Glomerular visceral epithelial cell (primary cell): Measurements from ENCODE around the gene HP.
"Not testable (repeated sequence)": the region's sequence is repeated elsewhere in the genome, so short reads cannot be mapped to it uniquely, and the experiment has no call there.

ENCODE experiments used
- DNase-seq: peaks from one replicate; pipeline ENCODE4 v3.0.0-alpha.2; 2016; ENCODE audit errors: extremely low spot score

Gene HP

DNA sequence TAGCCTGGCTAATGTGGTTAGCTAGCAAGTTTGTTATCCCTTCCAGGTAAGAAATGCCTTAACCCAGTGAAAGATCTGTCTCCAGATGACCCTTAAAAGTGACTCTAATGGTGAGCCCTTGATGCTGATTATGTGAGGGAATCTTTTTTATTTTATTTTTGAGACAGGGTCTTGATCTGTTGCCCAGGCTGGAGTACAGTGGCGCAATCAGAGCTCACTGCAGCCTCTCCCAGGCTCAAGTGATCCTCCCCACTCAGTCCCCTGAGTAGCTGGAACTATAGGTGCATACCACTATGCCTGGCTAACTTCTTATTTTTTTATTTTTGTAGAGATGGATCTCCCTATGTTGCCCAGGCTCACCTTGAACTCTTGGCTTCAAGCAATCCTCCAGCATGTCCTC is 10.8 kb upstream of the HP start:
- DNase-seq = no peak

GRCh38 chr16:72044296-72044695 is 10.0 kb upstream of the HP start:
- DNase-seq = no peak

GRCh38 chr16:72044825-72045359 is 9.4 kb upstream of the HP start:
- DNase-seq = no peak

GRCh38 chr16:72049110-72049509 is 5.2 kb upstream of the HP start:
- no peak for DNase-seq

DNA sequence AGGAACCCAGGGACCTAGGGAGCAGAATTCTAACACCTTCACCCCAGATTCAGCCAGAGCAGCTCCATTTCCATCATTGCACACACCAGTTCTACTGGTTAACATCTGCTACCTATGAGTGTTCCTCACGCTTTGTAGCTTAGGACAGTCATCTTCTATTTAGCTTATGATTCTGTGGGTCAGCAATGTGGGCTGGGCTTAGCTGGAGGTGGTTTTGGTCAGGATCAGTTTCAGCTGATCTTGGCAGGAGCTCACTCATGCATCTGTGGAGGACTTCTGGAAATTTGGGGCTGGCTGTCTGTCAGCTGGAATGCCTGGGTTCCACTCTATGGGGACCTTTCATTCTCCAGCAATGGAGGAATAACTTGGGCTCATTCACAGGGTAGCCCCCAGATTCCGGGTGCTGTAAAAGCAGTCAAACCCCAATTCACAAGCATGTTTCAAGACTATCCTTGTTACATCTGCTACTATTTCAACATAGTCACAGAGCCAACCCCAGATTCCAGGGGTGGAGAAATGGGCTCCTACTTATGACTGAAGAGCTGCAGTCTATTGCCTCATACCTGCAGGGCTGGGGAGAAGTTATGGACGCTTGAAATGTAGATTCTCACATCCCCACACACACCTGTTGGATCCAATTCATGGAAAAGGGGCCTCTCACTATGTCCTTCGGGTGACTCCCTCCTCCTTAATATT is 3.4 kb upstream of the HP start:
- no peak for DNase-seq

DNA sequence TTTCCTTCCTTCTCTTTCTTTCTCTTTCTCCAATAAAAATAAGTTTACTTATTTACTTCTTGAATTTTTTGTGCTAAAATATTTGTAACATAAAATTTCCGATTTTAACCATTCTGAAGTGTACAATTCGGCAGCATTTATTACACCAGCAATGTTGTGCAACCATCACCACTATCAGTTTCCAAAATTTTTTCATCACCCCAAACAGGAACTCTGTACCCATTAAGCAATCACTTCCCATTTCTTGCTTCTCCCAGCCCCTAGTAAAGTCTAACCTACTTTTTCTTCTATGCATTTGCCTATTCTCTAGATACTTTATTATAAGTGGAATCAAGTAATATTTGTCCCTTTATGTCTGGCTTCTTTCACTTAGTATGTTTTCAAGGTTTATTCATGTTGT is 2.5 kb upstream of the HP start:
- no peak for DNase-seq

- DNase-seq = no peak
Measured at GRCh38 chr16:72055911-72056310, 1.6 kb downstream of the HP start.

DNA sequence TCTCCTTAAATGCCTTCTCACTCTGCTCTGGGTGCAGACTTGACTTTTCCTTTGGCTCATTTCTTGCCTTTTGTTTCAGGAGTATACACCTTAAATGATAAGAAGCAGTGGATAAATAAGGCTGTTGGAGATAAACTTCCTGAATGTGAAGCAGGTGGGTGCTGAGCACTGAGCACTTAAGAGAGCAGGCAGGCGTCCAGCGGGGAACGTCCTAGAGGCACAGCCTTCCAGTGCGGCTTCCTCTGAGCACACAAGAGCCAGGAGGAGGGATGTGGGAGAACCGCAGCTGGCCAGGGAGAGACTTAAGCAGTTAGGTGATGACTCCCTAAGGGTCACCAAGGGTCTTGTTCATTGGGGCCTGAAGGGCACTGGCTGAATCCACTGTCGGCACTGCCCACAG is 3.0 kb downstream of the HP start:
- not testable (repeated sequence) for DNase-seq

DNA sequence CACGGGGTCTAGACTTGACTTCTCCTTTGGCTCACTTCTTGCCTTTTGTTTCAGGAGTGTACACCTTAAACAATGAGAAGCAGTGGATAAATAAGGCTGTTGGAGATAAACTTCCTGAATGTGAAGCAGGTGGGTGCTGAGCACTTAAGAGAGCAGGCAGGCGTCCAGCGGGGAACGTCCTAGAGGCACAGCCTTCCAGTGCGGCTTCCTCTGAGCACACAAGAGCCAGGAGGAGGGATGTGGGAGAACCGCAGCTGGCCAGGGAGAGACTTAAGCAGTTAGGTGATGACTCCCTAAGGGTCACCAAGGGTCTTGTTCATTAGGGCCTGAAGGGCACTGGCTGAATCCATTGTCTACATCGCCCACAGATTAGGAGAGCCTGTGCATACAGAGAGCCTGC is 4.8 kb downstream of the HP start:
- DNase-seq = not testable (repeated sequence)

DNA sequence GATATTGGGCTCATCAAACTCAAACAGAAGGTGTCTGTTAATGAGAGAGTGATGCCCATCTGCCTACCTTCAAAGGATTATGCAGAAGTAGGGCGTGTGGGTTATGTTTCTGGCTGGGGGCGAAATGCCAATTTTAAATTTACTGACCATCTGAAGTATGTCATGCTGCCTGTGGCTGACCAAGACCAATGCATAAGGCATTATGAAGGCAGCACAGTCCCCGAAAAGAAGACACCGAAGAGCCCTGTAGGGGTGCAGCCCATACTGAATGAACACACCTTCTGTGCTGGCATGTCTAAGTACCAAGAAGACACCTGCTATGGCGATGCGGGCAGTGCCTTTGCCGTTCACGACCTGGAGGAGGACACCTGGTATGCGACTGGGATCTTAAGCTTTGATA is 6.1 kb downstream of the HP start:
- DNase-seq = no peak

- no peak for DNase-seq
Measured at GRCh38 chr16:72061564-72061963, 7.3 kb downstream of the HP start.

DNA sequence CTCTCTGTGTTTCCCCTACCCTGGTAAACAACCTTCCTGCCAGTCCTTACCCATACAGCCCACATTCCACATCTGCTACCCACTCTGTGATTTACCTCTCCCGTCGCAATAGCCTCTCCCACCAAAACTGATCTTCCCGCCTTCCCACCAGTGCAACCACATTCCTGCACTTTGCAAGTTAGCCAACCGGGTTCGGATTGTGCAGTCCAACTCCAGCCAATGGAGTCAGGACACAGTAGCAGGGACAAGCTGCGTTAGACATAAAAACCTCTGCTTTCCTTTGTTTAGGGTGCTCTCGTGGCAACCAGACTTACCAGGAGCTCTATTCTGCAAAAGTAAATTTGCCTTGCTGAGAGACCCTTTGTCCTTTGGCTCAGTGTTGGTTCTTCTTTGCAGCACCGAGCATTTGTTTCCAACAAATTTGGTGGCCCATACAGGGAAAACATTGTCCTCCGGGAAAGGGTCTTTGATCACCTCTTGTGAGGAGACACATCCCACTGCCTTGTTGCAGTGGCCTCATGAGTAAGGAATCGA is 10.1 kb downstream of the HP start:
- no peak for DNase-seq

DNA sequence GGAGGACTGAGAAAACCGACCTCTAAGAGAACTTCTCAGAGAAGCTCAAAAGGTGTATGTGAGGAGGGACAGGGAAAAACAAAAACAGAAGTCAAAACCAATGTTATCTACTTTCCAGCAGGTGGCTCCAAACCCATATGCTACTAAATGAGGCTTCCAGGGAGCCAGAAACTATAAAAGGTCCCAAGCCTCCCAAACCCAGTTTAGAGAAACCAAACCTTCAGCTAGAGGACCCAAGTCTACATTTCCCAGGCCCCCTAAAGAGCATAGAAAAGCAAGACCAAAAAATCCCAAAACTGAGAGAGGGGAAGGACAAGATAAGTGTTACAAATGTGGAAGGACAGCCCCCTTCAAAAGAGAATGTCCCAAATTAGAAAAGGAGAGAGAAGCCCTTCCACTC is 12.4 kb downstream of the HP start:
- DNase-seq = peak; percentile 37

DNA sequence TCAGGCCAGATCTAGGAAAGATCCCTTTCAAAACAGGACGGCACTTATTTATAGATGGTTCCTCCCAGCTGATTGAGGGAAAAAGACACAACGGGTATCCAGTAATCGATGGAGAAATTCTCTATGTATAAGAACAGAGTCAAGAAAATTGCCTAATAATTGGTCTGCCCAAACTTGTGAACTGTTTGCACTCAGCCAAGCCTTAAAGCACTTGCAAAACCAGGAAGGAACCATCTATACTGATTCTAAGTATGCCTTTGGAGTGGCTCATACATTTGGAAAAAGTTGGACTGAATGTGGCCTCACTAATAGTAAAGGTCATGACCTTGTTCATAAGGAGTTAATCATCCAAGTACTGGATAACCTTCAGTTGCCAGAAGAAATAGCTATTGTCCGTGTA is 14.6 kb downstream of the HP start:
- no peak for DNase-seq

DNA sequence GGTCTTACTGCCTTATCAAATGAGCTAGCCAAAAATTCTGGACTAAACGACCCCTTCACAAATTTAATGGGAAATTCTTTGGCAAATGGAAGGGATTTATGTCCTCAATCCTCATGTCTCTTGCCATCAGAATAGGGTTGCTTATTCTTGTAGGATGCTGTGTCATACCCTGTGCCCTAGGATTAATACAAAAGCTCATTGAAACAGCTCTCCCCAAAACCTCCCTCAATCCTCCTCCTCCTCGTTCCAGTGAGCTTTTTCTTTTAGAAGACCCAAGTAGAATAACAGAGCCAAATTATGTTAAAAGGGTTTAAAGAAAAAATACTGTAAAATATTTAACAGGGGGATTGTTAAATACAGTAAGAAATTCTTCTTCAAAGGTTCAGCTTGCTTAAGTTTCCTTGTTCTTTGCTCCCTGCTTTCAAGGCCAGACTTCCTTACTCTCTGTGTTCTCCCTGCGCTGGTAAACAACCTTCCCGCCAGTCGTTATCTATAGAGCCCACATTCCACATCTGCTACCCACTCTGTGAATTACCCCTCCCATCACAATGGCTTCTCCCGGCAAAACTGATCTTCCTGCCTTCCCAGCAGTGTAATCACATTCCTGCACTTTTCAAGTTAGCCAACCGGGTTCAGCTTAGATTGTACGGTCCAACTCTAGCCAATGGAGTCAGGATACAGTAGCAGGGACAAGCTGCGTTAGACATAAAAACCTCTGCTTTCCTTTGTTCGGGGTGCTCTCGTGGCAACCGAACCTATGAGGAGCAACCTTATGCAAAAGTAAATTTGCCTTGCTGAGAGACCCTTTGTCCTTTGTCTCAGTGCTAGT is 18.4 kb downstream of the HP start:
- no peak for DNase-seq

DNA sequence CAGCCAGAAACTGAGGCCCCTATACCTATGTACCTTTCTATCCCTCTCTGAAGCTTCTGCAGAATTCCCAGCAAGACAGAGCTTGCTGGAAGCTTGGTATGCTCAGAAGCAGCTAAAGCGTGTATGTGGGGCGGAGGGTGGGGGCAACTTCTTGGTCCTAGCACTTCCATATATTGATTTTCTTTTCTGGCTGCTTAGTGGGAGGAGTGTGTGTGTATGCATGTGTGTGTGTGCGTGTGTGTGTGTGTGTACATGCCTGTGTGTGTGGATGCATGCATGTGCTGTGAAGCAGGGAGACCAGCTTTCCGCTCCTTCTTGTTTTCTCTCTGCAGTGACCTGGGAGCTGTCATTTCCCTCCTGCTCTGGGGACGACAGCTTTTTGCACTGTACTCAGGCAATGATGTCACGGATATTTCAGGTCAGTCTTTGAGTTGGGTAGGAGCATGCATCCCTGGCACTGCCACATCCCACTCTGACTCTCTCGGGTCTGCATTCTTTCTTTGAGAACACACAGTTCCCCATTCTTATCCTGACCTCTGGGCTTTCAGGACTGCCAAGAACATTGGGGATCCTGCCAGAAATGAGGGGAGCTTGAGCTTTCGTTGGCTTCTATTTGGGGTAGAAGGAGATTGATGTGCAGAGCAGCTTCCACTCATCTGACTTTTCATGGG is 19.4 kb downstream of the HP start:
- DNase-seq = no peak

DNA sequence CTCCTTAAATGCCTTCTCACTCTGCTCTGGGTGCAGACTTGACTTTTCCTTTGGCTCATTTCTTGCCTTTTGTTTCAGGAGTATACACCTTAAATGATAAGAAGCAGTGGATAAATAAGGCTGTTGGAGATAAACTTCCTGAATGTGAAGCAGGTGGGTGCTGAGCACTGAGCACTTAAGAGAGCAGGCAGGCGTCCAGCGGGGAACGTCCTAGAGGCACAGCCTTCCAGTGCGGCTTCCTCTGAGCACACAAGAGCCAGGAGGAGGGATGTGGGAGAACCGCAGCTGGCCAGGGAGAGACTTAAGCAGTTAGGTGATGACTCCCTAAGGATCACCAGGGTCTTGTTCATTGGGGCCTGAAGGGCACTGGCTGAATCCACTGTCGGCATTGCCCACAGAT is 20.8 kb downstream of the HP start:
- not testable (repeated sequence) for DNase-seq

GRCh38 chr16:72076991-72077706 is 22.8 kb downstream of the HP start:
- not testable (repeated sequence) for DNase-seq

DNA sequence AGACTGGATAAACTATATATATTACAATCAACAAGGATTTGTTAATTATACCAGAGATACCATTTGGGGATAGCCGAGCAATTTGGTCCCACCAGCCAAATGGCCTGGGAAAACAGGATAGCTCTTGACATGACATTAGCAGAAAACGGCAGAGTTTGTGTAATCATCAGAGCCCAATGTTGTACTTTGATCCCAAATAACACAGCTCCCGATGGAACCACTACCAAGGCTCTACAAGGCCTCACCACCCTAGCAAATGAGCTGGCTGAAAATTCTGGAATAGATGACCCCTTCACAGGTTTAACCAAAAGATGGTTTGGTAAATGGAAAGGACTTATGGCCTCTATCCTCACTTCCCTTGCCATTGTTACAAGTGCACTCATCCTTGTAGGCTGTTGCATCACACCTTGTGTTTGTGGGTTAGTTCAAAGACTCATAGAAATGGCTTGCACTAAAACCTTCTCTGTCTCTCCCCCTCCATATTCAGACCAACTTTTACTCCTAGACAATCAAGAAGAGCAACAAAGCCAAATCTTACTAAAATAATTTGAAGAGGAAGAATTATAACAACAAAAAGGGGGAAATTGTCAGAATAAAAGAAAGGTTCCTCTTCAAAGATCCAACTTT is 29.6 kb downstream of the HP start:
- no peak for DNase-seq

DNA sequence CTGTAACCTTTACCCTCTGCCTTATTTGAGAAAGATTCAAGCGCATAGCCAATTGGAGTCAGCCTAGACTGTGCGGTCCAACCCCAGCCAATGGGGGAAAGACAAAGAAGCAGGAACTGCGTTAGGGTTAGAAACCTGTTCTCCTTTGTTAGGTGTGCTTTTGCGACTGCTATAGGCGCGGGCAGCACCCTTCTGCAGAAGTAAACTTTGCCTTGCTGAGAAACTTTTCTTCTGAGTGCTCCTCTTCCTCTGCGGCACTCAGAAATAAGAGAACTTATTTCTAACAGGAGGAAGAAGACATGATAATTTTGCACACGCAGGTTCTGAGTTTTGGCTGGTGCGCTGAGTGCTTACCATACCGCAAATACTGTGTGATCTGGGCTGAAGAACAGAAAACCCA is 30.1 kb downstream of the HP start:
- DNase-seq = no peak

GRCh38 chr16:72085002-72085401 is 30.7 kb downstream of the HP start:
- no peak for DNase-seq
